Smooth muscle cell of the brain vasculature (primary cell): ENCODE data around the gene STK24.

Source experiments
- DNase-seq: peaks from one replicate; pipeline ENCODE4 v3.0.0-alpha.2; 2012; ENCODE audit warnings: low read depth, low spot score

The STK24 gene

DNA sequence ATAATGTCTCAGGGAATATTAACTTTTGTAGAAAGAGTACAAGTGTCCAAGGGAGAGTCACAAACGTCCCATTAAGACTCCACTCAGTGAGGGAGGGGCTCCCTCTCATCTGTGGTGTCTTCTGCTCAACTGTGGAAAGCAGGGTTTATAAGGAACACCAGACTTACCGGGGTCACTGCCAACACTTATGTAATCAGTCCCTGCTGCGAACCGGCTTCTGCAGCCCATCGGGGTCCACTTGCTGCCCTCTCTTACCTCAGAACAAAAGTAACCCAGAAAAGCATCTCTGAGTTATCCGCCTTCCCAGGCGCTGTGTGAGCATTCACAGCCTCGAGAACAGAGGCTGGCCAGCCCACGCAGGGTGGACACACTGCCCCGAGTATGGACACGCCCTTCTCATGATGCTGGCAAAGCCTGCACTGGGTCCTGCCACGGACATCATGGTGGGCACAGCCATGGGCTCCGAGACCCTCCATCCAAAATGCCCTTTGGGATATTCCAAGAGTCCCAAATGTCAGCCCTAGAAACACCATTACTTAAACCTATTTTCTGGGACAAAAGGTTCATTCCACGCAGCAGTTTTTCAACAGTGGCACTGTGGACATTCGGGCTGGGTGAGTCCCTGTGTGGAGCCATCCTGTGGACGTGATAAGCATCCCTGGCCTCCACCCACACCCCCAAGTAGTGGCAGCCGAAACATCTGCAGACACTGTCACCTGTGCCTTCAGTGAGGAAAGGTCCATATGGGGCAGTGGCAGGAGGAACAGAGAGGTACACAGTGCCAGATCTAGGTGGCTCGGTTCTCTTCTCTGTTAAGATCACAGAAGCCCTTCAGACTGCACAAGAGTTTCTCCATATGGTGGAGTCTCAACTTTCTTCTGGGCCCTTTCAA lies 63.9 kb downstream of the STK24 start:
- no peak for DNase-seq

DNA sequence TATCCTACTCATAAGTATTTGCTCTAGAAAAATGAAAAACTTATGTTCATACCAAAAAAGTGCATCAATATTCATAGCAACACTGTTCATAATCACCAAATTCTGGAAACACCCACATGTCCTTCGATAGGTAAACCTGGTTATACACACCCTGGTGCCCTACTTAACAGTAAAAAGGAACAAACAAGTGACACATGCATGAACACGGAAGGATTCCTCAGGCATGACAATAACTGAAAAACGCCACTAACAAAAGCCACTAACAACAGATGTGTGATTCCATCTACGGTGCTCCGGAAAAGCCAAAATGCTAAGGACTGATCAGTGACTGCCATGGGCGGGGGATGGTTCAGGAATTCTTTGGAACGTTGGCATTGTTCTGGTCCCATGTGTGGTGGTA lies 65.5 kb downstream of the STK24 start:
- DNase-seq = no peak

DNA sequence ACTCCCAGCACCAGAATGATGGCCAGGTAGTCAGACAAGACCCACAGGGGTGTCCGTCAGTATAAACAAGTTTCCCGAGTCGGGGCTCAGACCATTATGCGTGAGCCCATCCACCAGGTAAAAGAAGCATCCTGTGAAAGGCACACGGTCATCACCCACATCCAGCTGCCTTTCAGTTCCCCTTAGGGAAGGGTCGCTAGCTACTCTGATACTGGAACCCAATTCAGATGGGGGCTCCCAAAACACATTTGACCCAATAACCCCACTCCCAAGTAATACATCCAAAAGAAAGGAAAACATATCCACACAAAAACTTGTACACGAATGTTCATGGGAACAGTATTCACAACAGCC lies 66.8 kb downstream of the STK24 start:
- DNase-seq = no peak

DNA sequence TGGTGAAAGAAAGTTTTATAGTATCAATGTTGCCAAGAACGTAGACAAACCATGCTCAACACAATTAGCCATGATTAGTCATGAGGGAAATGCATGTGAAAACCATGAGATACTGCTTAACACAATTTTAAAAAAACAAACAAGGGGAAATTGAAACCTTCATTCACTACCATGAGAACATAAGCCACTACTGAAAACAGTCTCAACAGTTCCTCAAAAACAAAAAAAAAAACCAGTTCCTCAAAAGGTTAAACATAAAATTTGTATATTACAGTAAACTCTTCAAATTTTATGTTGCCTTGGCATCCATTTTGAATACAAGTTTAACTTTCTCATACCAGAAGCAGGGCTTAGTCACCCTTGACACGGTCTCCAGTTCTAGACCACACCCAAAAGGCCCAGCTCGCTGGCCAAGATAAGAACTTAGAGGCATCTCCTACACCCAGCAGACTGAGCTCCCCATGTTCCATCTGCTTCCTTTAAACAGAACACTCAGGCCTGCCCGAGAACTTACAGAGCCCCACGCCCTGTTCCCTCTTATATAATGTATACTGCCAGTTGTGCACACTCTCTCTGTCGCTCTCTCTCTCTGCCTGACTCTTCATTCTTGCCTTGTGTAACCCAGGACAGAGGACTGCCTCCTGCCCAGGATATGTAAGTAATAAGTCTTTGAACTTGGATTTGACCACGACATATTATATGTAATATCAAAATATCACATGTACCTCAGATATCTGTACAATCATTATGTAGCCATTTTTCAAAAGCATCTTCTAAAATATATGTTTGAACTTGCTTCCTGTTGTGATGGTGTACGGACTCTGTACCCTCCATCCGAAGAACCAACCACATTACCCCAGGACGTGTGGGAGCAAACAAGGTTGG lies 67.4 kb downstream of the STK24 start:
- DNase-seq = no peak

DNA sequence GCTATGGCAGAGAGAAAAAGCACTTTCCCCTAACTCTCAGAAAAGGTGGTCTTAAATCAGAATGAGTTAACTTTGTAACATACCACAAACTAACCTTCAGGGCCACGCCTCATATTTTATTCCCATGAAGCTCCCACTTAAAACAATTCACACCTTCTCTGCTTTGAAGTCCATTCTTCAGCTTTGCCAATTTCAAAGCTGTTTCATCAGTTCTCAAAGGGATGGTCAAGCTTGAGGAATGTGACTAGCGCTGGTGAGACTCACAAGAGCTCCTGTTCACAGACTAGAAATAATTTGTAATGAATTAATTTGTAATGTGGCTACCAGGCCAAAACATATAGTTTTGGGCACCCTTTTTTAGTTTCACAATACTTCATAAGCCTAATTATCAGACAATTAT lies 68.2 kb downstream of the STK24 start:
- DNase-seq = no peak

DNA sequence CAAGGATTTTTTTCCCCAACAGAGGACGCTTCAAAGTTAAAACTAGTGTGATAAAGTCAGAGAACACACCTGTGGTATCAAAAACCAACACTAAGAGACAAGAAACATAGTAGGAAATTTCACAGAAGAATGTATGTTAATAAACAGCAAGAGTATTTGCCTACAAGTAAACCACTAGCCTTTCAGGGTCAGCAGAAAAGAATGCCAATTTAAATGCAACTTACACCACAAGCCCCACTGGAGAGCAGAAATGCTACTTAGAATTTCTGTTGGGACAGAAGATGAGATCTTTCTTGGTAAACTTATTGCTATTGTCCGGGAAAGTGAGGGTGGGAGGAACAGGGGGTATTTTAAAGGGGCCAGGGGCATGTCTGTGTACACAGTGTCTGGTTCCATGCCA lies 68.6 kb downstream of the STK24 start:
- DNase-seq = no peak

DNA sequence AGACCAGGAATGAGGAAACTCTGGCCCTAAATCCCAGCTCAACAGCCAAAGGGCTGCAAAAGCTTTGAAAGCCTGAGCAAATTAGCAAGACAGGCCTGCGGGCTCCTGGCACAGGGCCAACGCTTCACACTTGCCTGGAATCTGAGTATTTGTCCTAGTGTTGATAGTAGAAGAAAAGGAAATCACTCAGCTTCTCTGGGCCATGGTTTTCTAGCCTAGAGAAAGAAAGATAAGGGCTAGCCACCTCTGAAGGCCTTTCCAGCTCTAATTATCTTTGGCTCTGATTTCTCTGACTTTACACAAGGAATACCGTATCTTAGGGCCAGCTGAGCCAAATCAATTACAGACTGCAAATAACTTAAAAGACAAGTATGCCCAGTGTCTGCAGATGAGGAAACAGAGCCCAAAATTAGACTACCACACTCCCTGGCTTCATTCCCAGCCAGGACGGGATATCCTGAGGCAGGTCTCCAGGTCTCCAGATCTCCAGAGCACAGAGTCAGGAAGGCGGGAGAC lies 69.6 kb downstream of the STK24 start:
- DNase-seq = no peak

DNA sequence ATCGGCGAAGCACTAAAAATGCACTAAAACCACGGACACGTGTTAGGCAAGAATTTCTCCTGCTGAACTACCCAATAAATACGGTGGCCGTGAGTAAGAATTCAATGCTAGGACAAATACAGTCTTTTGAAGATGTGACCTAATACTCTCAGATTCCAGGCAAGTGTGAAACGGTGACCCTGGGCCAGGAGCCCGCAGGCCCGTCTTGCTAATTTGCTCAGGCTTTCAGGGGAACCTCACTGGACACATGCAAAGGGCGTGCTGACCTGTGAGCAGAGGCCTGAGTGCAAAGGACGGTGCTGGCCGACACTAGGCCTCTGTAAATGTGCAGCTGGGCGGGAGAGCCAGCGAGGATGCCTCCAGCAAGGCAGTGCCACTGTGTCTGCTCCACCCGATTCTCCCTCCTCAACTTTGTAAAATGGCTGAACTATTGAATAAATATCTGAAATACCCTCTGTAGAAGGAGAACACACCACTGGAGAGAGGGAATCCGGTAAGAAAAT lies 70.1 kb downstream of the STK24 start:
- no peak for DNase-seq

DNA sequence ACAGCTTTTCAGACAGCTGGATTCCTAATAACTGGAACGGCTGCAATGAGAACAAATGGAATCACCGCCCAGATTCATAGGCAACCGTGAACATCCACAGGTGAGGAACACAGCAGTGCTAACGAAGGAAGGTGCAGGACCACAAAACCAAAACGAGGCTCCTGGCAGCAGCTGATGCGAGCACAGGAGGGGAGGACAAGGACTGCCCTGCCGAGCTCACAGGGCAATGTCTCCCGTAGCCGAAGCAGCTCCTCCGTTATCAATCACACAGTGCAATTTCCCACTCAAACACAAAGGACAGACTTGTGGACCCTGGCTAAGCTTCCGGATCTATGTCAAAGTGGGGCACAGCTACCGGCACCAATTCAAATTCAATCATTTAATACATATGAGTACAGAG lies 70.6 kb downstream of the STK24 start:
- DNase-seq = no peak

DNA sequence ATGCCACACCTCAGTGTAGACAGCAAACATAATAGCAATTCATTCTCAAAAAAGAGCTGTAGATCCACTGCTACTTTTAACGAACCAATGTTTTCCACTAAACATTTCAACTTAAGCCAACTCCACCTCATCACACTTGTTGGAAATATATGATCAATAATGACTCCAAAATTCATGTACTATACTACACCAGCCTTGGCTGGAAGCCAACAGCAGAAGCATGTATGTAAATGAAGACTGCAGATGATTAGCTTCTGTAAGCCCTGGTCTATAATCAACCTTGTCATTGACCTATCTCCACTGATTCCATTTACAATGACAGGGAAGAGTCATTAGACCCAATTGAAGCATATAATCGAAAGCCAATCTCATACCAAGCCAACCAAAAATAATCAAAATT lies 71.7 kb downstream of the STK24 start:
- no peak for DNase-seq

DNA sequence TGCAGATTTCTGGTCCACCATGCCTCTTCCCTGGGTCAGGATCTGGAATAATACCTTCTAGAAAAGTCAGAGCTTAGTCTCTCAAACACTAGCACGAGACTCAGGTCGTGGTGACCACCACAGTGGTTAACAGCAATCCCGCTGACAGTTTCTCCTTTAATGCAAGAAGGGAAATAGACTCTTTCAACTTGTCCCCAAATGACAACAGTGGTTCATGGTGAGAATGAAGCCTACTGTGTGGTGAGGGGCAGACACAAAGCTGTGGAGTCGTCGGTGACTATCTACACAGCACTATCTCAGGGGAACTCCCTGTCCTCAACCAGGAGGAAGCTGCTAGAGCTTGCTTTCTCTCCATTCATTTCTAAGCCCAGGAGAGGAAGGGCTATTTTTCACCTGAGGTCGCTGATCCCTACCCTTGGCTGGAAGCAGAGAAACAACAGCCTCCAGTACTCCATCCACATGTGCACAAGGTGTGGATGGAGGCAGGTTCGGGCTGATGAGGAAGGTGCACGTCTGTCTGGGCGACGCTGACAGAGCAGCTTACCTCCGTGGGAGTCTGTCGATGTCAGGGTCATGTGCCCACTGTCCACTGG lies 72.4 kb downstream of the STK24 start:
- DNase-seq = no peak

DNA sequence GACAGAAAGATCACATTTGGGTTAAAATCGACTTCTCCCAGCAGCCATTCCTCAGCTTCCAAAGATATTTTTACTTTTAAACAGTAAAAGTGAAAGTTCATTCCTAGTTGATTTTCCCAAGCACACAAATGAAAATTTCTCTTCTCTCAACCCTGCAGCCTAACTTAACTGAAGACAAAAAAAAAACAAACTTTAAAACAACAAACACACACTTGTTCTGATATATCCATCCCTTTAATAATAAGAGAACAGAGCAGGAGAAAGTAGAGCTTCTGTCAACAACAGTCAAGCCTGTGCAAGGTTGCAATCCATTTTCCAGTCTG lies 72.9 kb downstream of the STK24 start:
- DNase-seq = no peak

DNA sequence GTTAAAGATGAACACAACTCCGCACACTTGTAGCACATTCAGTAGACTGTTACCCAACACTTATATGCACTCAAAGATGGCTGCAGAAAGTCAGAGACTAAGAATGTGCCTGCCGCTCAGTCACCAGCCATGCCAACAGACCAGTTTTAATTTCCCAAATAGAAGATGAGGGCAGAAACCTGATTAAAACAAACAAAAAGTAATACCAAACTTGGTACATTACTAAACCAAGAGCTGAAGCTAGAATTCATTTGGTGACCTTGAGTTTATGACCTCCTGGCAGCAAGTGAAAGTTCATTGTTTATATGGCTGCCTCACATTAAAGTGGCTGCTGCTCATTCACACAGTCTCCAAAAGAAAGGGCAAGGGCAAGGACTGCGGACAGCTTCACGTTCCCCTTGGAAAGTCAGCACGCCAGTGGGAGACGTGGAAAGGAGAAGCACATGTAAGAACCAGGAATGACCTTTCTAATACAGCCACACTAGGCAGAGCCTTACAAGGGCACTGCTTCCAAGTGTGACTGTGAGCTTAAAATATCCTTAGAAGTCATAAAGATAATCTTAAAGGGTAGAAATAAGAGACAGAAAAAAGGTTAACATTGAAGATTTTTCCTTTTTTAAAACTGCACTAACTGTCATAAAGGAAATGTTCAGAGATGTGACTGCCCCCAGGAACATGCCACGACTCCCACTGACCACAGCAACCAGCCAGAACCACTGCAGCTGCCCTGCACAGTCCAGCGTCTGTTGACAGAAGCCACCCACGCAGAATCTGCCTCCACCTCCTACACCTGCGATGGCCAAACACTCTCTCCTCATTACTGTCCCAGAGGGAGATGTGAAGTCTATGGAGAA lies 73.5 kb downstream of the STK24 start:
- DNase-seq = no peak

DNA sequence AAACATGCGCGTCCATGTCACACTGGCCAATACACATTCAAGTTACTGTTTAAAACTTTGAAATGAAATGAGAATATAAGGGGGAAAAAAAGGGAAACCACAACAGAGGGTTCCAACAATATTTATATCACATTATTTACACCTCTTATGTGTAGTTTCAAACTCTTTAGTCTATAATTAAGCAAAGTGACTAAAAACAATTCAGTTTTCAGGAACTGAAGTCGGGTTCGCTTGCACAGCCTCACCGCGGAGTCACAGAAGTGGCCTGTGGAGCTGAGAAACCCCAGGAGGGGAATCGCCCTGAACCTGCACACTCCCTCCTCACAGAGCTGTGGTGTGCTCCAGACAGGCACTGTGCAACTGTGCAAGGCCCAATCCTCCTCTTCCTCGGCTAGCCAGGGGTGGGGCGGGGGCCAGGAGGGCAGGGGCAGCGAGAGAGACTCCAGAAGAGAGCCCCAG lies 75.9 kb downstream of the STK24 start:
- no peak for DNase-seq

DNA sequence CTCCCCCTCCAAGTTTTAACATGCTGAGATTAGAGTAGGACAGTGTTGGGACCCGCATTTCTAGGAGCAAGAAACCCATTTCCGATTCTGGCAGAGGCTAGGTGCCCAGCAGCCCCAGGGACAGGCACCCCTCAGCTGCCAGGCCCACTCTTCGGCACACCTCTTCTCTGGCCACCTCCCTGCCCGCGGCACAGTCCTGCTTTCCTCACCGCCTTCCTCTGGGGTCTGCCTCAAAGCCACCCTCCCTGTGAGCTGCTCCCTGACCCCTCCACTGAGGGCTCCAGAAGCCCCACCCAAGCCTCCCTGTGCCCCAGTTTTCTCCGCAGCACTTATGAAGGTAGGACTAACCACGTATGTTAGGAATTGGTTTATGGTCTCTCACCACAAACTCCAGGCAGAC lies 79.9 kb downstream of the STK24 start:
- DNase-seq = no peak

DNA sequence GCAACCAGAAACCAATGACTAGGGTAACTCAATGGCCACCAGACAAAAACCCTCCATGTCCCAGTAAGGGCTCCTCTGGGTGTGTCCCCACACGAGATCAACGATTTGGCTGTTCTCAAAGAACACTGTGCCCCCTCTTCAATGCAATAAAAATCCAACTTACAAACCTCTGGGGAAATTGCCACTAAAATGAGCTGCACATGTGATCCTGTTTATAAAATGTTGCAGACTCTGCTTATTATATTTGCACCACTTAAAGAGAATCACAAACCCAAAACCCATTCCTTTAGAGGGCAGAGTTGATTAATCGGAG lies 80.5 kb downstream of the STK24 start:
- no peak for DNase-seq

DNA sequence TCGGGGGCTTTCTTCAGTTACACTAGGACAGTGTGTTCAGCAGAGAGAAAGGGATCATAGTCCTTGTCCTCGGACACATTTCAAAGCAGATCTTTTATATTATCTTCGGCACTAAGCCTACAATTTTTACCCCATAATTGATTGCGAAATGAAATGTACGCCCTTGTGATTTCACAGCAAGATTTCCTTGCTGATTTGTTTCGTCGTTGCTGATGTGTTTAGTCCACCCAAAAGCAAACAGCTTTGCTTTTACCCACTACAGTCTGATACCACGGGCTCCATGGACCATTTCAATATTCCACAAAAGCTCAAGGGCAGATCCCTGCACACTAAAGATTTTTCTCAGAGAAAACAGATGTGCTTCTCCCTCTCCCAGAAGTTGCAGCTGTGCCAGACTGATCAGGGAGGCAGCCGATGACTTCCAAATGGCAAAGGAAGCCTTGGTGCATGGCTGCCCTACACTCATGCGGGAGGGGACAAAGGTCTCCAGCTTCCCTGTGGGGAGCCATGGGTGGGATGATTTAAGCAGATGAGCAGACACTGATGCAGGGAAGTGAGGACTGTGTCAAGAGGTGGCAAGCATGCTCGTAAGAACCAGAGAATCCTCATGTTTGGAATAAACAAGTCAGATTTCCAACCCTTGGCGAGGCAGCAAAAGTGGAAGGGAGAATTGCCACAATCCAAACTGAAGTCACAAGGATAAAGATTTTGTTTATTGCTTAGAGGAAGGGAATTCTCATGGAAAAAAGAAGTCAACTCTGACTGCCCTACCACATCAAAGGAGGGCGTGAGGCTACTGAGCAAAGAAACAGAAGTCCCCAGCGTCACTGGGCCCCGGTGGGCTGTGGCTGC lies 81.1 kb downstream of the STK24 start:
- no peak for DNase-seq

DNA sequence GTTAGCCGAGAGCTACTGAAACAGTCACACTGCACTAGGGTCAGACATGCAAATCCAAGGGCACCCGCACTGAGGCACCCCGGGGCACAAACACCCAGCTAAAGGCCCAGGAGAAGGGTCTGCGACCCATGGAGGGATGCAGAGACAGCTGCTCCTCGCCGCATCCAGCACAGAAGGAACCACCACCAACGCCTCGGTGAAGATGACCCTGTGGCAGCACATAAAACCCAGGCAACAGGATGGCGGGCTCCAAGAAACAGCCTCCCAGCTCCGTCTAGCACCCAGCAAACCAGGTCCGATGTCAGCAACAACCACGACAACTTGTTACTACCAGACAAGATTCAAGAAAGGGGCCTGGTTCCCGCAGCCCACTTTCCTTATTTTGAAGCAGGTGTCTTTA lies 82.1 kb downstream of the STK24 start:
- no peak for DNase-seq

DNA sequence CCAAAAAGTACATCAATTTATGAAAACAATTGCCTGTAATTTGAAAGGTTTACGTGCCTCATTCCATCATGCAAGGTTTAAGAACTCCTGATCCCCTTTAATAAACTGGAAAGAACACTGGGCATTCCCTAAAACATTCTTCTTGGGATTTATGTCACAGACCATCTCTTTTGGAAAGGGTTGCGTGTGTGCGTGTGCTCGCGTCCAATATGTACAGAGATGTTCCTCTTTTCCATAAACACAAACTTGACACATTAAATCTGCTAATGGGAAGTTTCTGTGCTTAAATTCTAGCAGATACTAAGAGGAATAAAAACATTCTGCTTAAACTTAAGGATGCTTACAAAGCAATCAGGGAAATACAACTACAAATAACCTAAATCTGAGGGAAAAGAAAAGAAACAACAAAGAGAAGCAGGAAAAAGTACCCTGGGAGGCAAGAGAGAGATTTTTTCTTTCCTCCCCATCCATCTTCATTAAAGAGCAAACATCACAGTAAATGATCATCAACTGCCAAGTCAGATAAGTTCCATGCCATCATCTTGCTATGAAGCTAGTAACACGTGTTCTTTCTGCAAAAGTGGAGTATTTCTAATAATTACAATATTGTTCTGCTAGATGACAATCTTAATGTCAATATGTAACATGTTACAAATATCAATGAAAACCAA lies 83.7 kb downstream of the STK24 start:
- no peak for DNase-seq
